Activated CD8-positive, alpha-beta memory T cell treated with anti-CD3 and anti-CD28 coated beads, Interleukin-2, amount 50 U/mL, for 24 hours (primary cell): ENCODE results near the gene OR10H1.
"Not testable (repeated sequence)": the region's sequence is repeated elsewhere in the genome, so short reads cannot be mapped to it uniquely, and the experiment has no call there.

Experiments
- DNase-seq: peaks from one replicate; pipeline ENCODE4 v3.0.0-alpha.2; 2020; ENCODE audit errors: extremely low read depth

The OR10H1 gene

DNA sequence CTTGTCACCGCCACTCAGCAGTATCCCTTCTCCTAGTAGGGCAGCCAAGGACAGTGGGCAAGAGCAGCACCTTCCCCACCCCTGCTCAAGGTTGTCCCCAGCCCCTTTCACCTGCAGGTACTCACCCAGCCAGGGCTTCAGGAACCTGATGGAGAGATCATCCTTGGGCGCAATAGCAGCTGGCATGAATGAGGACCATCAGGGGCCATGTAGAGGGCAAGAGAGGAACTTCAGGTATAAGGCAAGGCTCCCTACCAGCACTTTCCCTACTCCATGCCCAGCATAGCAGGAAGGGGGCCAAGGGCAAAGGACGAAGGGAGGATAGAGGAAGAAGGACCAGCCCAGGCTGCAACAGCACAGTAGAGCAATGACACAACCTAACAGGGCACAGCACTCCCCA lies 41.3 kb downstream of the OR10H1 start:
- not testable (repeated sequence) for DNase-seq

GRCh38 chr19:15769586-15769985 lies 45.9 kb downstream of the OR10H1 start:
- no peak for DNase-seq

- DNase-seq = no peak
These were observed 55.4 kb downstream of the OR10H1 start for GRCh38 chr19:15759962-15760565.

GRCh38 chr19:15758379-15758778 lies 57.1 kb downstream of the OR10H1 start:
- DNase-seq = no peak
